Astrocyte (in vitro differentiated cells and primary cell): ENCODE measurements around the gene HS6ST3. TPM values are rescaled to one million over a fixed set of nuclear protein-coding genes. Genes with fewer than 3 reads are reported as not detected.
"Not testable (repeated sequence)": the region's sequence is repeated elsewhere in the genome, so short reads cannot be mapped to it uniquely, and the experiment has no call there.

ENCODE experiments used
- DNase-seq: peaks from one replicate; pipeline ENCODE4 v3.0.0-alpha.2; 2010; ENCODE audit warnings: low read depth
- FAIRE-seq: peaks from 2 replicates; lab custom pipeline; 2011; peaks lifted over from hg19 to GRCh38; lab: Jason Lieb, UNC
- H2AFZ ChIP-seq: 2 replicates; pipeline ENCODE4 v1.6.0; 2012; ENCODE audit warnings: low read depth, low read length, inconsistent platforms
- H3K27ac ChIP-seq: 2 replicates; pipeline ENCODE4 v1.5.1; 2011; ENCODE audit warnings: low read depth, low read length, inconsistent platforms
- H3K27me3 ChIP-seq: 2 replicates; pipeline ENCODE4 v1.6.0; 2011; ENCODE audit warnings: low read length, inconsistent platforms; ENCODE audit not compliant: insufficient read depth
- H3K36me3 ChIP-seq: 2 replicates; pipeline ENCODE4 v1.5.1; 2011; ENCODE audit warnings: low read length, inconsistent platforms; ENCODE audit not compliant: insufficient read depth
- H3K4me1 ChIP-seq: 2 replicates; pipeline ENCODE4 v1.5.1; 2011; ENCODE audit warnings: low read length, inconsistent platforms; ENCODE audit not compliant: insufficient read depth
- H3K4me2 ChIP-seq: 2 replicates; pipeline ENCODE4 v1.6.0; 2012; ENCODE audit warnings: low read length, inconsistent platforms
- H3K4me3 ChIP-seq: 2 replicates; pipeline ENCODE4 v1.5.1; 2011; ENCODE audit warnings: low read depth, mild to moderate bottlenecking, low read length, inconsistent platforms; ENCODE audit not compliant: insufficient read depth
- H3K79me2 ChIP-seq: 2 replicates; pipeline ENCODE4 v1.6.0; 2012; ENCODE audit warnings: mild to moderate bottlenecking, low read length, inconsistent platforms; ENCODE audit not compliant: insufficient read depth
- H3K9ac ChIP-seq: 2 replicates; pipeline ENCODE4 v1.6.0; 2012; ENCODE audit warnings: mild to moderate bottlenecking, low read length, inconsistent platforms
- H3K9me3 ChIP-seq: 2 replicates; pipeline ENCODE4 v1.5.1; 2012; ENCODE audit warnings: low read depth, mild to moderate bottlenecking, low read length, inconsistent platforms; ENCODE audit not compliant: insufficient read depth
- H4K20me1 ChIP-seq: 2 replicates; pipeline ENCODE4 v1.6.0; 2012; ENCODE audit warnings: low read length, inconsistent platforms; ENCODE audit not compliant: insufficient read depth
- H3K27ac Mint-ChIP-seq: one replicate; pipeline ENCODE4 v1.8.0; 2021; ENCODE audit warnings: mild to moderate bottlenecking, mixed read lengths; ENCODE audit not compliant: unreplicated experiment
- H3K27me3 Mint-ChIP-seq: one replicate; pipeline ENCODE4 v1.8.0; 2021; ENCODE audit warnings: low read depth, mixed read lengths; ENCODE audit not compliant: unreplicated experiment
- H3K36me3 Mint-ChIP-seq: one replicate; pipeline ENCODE4 v1.8.0; 2021; ENCODE audit warnings: low read depth, mixed read lengths; ENCODE audit not compliant: unreplicated experiment
- H3K4me1 Mint-ChIP-seq: one replicate; pipeline ENCODE4 v1.8.0; 2021; ENCODE audit warnings: low read depth, mixed read lengths; ENCODE audit not compliant: unreplicated experiment
- H3K4me3 Mint-ChIP-seq: one replicate; pipeline ENCODE4 v1.8.0; 2021; ENCODE audit warnings: mild to moderate bottlenecking, moderate library complexity, mixed read lengths; ENCODE audit not compliant: unreplicated experiment
- H3K9me3 Mint-ChIP-seq: one replicate; pipeline ENCODE4 v1.8.0; 2021; ENCODE audit warnings: mild to moderate bottlenecking, mixed read lengths; ENCODE audit not compliant: unreplicated experiment
- EZH2 ChIP-seq: IDR thresholded peaks from 2 replicates; pipeline ENCODE4 v1.6.1; 2012; ENCODE audit warnings: mild to moderate bottlenecking, low read length, inconsistent platforms; ENCODE audit not compliant: insufficient read depth
- total RNA-seq: library from RNA; stranded (reverse); gene quantifications from 2 replicates; pipeline ENCODE4 v1.2.1, GENCODE V29; 2021
- TF ChIP-seq, protein P1 (sequence below): IDR thresholded peaks from 2 replicates; pipeline ENCODE4 v1.5.1; 2011; ENCODE audit warnings: low read depth, mild to moderate bottlenecking, inconsistent platforms, low read length, moderate library complexity; ENCODE audit not compliant: insufficient read depth

Gene HS6ST3
- total RNA-seq, 1 donor from 2014 or later = 0.07 TPM

DNA sequence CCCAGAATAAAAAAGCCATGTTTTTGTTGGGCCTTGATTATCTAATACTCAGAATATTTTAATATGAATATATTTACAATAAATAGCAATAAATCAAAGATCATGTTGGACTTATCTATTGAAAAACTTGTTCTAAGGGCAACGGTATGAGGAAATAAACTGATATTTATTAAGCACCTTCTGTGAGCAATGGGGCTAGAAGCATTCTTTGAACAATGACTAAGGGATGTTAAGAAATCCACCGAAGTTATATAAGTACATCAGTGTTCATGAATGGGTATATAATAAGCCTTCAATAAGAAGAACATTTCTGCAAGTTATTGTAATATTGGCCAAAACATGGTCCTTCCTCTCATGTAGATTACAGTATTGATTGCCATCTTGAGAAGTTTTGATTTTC lies 682.5 kb downstream of the HS6ST3 start:
- Histone ChIP-seq H3K79me2 (no peaks in the 10 kb centered on the region), H3K9ac (no peak overlapping the region), H4K20me1 (no peaks in the 10 kb centered on the region), H2AFZ (no peak overlapping the region), H3K4me2 (no peak overlapping the region), H3K27ac (no peak overlapping the region), H3K4me1 (no peaks in the 10 kb centered on the region), H3K36me3 (no peaks in the 10 kb centered on the region), H3K9me3 (no peaks in the 10 kb centered on the region), H3K4me3 (no peak overlapping the region), H3K27me3 (no peaks in the 10 kb centered on the region)
- Mint-ChIP-seq H3K36me3 (peaks cover 2% of the 10 kb centered on the region), H3K9me3 (peaks cover 2% of the 10 kb centered on the region), H3K27ac (no peak overlapping the region), H3K27me3 (no peaks in the 10 kb centered on the region), H3K4me1 (peaks cover 12% of the 10 kb centered on the region), H3K4me3 (no peak overlapping the region)
- DNase-seq = no peak
- no peak for FAIRE-seq
- TF ChIP-seq, protein P1, sequence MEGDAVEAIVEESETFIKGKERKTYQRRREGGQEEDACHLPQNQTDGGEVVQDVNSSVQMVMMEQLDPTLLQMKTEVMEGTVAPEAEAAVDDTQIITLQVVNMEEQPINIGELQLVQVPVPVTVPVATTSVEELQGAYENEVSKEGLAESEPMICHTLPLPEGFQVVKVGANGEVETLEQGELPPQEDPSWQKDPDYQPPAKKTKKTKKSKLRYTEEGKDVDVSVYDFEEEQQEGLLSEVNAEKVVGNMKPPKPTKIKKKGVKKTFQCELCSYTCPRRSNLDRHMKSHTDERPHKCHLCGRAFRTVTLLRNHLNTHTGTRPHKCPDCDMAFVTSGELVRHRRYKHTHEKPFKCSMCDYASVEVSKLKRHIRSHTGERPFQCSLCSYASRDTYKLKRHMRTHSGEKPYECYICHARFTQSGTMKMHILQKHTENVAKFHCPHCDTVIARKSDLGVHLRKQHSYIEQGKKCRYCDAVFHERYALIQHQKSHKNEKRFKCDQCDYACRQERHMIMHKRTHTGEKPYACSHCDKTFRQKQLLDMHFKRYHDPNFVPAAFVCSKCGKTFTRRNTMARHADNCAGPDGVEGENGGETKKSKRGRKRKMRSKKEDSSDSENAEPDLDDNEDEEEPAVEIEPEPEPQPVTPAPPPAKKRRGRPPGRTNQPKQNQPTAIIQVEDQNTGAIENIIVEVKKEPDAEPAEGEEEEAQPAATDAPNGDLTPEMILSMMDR = no peak
- no peak for TF ChIP-seq EZH2

DNA sequence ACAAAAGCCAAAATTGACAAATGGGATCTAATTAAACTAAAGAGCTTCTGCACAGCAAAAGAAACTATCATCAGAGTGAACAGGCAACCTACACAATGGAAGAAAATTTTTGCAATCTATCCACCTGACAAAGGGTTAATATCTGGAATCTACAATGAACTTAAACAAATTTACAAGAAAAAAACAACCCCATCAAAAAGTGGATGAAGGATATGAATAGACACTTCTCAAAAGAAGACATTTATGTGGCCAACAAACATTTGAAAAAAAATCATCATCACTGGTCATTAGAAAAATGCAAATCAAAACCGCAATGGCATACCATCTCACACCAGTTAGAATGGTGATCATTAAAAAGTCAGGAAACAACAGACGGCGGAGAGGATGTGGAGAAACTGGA lies 688.4 kb downstream of the HS6ST3 start:
- H4K20me1 ChIP-seq, FAIRE-seq, H3K36me3 Mint-ChIP-seq, DNase-seq, H3K27me3 ChIP-seq, H3K4me2 ChIP-seq, H2AFZ ChIP-seq, H3K36me3 ChIP-seq, H3K4me3 Mint-ChIP-seq, H3K27me3 Mint-ChIP-seq, H3K4me1 Mint-ChIP-seq, H3K9ac ChIP-seq, H3K9me3 Mint-ChIP-seq, H3K27ac Mint-ChIP-seq, H3K4me3 ChIP-seq, H3K27ac ChIP-seq, H3K79me2 ChIP-seq, H3K4me1 ChIP-seq, H3K9me3 ChIP-seq: not testable (repeated sequence)

DNA sequence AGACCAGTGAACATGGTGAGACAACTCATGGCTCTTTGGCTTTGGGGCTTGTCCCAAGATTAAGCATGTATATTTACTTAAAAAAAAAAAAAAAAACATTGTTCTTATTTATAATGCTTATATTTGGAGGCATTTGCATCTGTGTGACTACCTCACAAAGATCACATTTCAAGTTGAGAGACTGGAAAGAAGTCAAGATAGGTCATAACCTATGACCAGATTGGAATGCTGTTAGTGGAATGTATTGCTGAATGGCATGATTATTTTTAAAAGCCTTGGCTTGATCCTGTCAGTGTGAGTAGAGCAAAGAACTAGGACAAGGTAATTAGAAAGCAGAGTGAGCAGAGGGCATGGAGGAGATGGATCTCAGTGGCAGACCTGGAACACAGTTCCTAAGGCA lies 689.8 kb downstream of the HS6ST3 start:
- no peak overlapping the region for H3K4me3 ChIP-seq
- no peaks in the 10 kb centered on the region for H3K79me2 ChIP-seq
- no peaks in the 10 kb centered on the region for H4K20me1 ChIP-seq
- DNase-seq (no peak), FAIRE-seq (no peak)
- H3K4me1 ChIP-seq = no peaks in the 10 kb centered on the region
- no peak overlapping the region for H2AFZ ChIP-seq
- Mint-ChIP-seq H3K36me3 (no peaks in the 10 kb centered on the region), H3K4me3 (no peak overlapping the region), H3K27ac (no peak overlapping the region), H3K27me3 (no peaks in the 10 kb centered on the region), H3K4me1 (peaks cover 3% of the 10 kb centered on the region), H3K9me3 (peaks cover 9% of the 10 kb centered on the region)
- H3K36me3 ChIP-seq = no peaks in the 10 kb centered on the region
- no peak overlapping the region for H3K4me2 ChIP-seq
- no peak overlapping the region for H3K27ac ChIP-seq
- no peak overlapping the region for H3K9ac ChIP-seq
- no peaks in the 10 kb centered on the region for H3K9me3 ChIP-seq
- no peaks in the 10 kb centered on the region for H3K27me3 ChIP-seq
- TF ChIP-seq, protein P1 = no peak
- TF ChIP-seq EZH2 = no peak
